Measurements from ENCODE around the gene AGPS. TPM values are rescaled to one million over a fixed set of nuclear protein-coding genes. Genes with fewer than 3 reads are reported as not detected.
"Not testable (repeated sequence)": the region's sequence is repeated elsewhere in the genome, so short reads cannot be mapped to it uniquely, and the experiment has no call there.

The AGPS gene
- 10 to 100 TPM; 22.2 to 32.0 (median 26.6) TPM for polyA plus RNA-seq (ENCODE audit: insufficient read length in 10 of 10)
- long read RNA-seq, donor 1, full-length matches to known transcripts: 4 of 4 reads
- long read RNA-seq, donor 1, partial matches to known transcripts: 0 of 4 reads
- long read RNA-seq, donor 1, other reads (novel, unspliced or antisense): 0 of 4 reads
- long read RNA-seq, donor 2, full-length matches to known transcripts: 7 of 7 reads
- long read RNA-seq, donor 2, partial matches to known transcripts: 0 of 7 reads
- long read RNA-seq, donor 2, other reads (novel, unspliced or antisense): 0 of 7 reads
- long read RNA-seq, donor 3: 0 reads
- long read RNA-seq, donor 4, full-length matches to known transcripts: 9 of 9 reads
- long read RNA-seq, donor 4, partial matches to known transcripts: 0 of 9 reads
- long read RNA-seq, donor 4, other reads (novel, unspliced or antisense): 0 of 9 reads
- long read RNA-seq, donor 5, full-length matches to known transcripts: 5 of 5 reads
- long read RNA-seq, donor 5, partial matches to known transcripts: 0 of 5 reads
- long read RNA-seq, donor 5, other reads (novel, unspliced or antisense): 0 of 5 reads
- long read RNA-seq, donor 6, full-length matches to known transcripts: 4 of 4 reads
- long read RNA-seq, donor 6, partial matches to known transcripts: 0 of 4 reads
- long read RNA-seq, donor 6, other reads (novel, unspliced or antisense): 0 of 4 reads
- long read RNA-seq, donor 7, full-length matches to known transcripts: 1 of 1 reads
- long read RNA-seq, donor 7, partial matches to known transcripts: 0 of 1 reads
- long read RNA-seq, donor 7, other reads (novel, unspliced or antisense): 0 of 1 reads
- long read RNA-seq, donor 8, full-length matches to known transcripts: 7 of 7 reads
- long read RNA-seq, donor 8, partial matches to known transcripts: 0 of 7 reads
- long read RNA-seq, donor 8, other reads (novel, unspliced or antisense): 0 of 7 reads
- long read RNA-seq, donor 9: 0 reads

GRCh38 chr2:177392373-177393202 is at the start of gene AGPS:
TSS of gene AGPS (plus strand) at chr2:177392773. CDS start at chr2:177392790, 17 bp downstream.
- DNase-seq: peak; percentile 57 to 90 (median 80)

GRCh38 chr2:177343773-177344172 is 48.8 kb upstream of the AGPS start:
- DNase-seq: no peak

DNA sequence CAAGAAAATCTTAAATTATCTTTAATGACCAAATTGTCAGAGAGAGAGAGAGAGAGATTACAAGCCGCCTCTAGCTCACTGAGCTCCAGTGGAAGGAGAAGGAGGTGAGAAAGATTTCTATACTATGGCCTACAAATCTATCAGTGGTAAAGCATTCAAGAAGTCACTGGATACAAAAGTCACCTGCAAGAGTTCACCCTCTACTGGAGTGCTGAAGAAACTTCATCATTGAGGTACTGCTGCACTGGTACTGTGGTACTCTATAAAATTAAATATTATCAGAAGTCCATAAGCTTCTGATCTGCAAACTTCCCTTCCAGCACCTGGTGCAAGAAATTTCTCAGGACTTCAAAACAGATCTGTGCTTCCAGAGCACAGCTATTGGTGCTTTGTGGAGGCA is 48.3 kb upstream of the AGPS start:
- no peak for DNase-seq

GRCh38 chr2:177346192-177346591 is 46.4 kb upstream of the AGPS start:
- DNase-seq: no peak

DNA sequence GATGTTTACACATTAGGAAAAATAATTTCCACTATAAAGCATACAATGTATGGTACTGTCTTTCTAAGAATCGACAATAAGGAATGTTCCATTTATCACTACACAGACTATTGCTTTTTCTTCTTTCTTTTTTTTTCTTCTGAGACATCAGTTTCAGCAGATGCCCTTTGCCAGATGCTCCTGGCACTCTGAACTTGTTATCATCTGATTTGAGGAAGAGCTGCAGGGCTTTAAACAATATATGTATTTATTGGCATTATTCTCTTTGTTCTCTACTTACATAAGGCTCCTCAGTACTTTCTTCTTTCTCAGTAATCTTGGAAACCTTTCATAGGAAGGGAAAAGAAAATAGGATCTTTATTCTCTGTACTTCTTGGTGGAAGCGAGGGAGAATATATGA is 45.0 kb upstream of the AGPS start:
- no peak for DNase-seq

GRCh38 chr2:177348118-177348654 is 44.4 kb upstream of the AGPS start:
- peak in 1 of 3 donors; percentile 56 for DNase-seq

GRCh38 chr2:177348733-177349693 is 43.6 kb upstream of the AGPS start:
- DNase-seq: no peak

GRCh38 chr2:177350624-177351023 is 41.9 kb upstream of the AGPS start:
- DNase-seq: not testable (repeated sequence)

DNA sequence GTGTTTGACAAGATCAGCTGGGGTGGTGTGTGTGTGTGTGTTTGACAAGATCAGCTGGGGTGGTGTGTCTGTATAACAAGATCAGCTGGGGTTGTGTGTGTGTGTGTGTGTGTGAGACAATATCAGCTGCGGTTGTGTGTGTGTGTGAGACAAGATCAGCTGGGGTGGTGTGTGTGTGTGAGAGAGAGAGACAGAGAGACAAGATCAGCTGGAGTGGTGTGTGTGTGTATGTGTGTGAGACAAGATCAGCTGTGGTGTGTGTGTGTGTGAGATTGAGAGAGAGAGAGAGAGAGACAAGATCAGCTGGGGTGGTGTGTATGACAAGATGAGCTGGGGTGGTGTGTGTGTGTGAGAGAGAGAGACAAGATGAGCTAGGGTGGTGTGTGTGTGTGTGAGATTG is 41.5 kb upstream of the AGPS start:
- not testable (repeated sequence) for DNase-seq

DNA sequence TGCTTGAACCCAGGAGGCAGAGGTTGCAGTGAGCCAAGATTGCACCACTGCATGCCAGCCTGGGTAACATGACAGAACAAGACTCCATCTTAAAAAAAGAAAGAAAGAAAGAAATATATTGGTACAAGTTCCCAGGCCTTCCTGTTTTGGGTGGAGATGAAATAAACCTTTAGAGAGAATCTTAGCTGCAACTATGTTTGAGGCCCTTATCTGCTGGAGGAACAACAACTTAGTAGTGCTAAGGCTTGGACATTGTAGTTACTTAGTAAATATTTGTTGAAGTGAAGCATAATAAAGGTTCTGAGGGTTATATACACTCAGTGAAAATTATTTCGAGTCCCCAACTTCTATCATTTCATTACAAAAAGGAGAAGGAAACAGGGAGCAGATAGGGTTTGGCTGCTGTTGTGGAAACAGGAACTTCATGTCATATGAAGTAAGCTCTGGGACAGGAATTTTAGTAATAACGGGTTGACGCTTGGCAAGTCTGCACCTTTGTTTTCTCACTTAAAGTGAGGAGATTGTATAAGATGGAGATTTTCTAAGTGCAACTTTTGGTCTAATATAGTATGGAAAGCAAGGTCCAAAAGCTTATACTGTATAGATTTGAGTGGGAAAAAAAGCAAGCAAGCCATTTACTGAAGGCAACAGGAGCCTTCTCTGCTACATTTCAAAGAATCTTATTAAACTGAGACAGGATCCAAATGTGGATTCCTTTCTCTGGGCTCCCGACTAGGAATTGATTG is 40.0 kb upstream of the AGPS start:
- DNase-seq: peak; percentile 37 to 80 (median 61)

- peak in 2 of 3 donors; percentile 58 to 70 for DNase-seq
These were observed 39.4 kb upstream of the AGPS start for GRCh38 chr2:177353187-177353478.

GRCh38 chr2:177354541-177354940 is 38.0 kb upstream of the AGPS start:
- DNase-seq: not testable (repeated sequence)

- no peak for DNase-seq
These were observed 36.7 kb upstream of the AGPS start for GRCh38 chr2:177355874-177356273.

GRCh38 chr2:177359836-177360595 is 32.6 kb upstream of the AGPS start:
- DNase-seq: peak; percentile 25 to 71 (median 45)

DNA sequence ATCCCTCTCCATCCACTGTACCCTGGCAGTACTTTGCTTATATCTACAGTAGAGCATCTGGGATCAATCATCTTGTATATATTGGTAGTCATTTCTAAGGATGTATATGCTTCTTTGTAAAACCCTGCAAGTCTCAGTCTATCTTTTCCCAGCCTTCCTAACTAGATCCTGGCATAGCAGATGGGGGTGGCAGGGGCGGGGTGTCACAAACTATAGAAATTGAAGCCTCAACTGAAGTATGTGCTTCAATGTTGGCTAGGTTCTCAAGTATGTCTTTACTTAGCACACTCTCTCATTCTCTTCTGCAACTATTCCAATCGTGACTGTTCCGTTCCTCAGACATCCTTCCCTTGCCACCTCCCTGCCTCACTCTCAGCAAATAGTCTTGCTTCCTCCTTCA is 30.1 kb upstream of the AGPS start:
- no peak for DNase-seq

GRCh38 chr2:177363332-177363731 is 29.2 kb upstream of the AGPS start:
- no peak for DNase-seq

DNA sequence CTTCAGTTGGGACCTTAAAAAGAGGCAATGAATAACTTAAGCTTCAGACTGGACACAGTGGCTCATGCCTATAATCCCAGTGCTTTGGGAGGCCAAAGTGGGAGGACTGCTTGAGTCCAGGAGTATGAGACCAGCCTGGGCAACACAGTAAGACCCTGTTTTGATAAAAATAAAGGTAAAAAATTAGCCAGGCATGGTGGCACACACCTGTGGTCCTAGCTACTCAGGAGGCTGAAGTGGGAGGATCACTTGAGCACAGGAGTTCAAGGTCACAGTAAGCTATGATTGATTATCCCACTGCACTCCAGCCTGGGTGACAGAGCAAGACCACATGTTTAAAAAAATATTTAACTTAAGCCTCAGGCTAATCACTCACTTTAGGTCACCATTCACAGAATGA is 26.8 kb upstream of the AGPS start:
- DNase-seq: not testable (repeated sequence)

DNA sequence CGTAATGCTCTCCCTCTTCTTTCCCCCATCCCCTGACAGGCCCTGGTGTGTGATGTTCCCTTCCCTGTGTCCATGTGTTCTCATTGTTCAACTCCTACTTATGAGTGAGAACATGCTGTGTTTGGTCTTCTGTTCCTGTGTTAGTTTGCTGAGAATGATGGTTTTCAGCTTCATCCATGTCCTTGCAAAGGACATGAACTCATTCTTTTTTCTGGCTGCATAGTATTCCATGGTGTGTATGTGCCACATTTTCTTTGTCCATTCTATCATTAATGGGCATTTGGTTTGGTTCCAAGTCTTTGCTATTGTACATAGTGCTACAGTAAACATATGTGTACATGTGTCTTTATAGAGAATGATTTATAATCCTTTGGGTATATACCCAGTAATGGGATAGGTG is 24.6 kb upstream of the AGPS start:
- not testable (repeated sequence) for DNase-seq

- no peak for DNase-seq
These were observed 13.2 kb upstream of the AGPS start for GRCh38 chr2:177379354-177379753.
